Measurements from ENCODE around the gene WDR70. TPM values are rescaled to one million over a fixed set of nuclear protein-coding genes. Genes with fewer than 3 reads are reported as not detected.

WDR70 gene
- total and polyA plus RNA-seq, 4 donors: 4.0 to 17.7 (median 14.5) TPM

GRCh38 chr5:37370864-37371726 lies 8.0 kb upstream of the WDR70 start, which contains the start of gene NUP155:
Gene NUP155 (minus strand): TSS chr5:37371106. CDS start chr5:37370977, 129 bp downstream.
- WGBS: 3% methylated on average over 49 of the region's 49 CpGs
- no peak for TF ChIP-seq NR2F2 (IDR thresholded peaks at IDR 0.05)
- TF ChIP-seq MAX (IDR thresholded peaks at IDR 0.05): peak; percentile 94
- no peak for TF ChIP-seq CTCF (IDR thresholded peaks at IDR 0.05; ENCODE audit: low read depth, low read length, missing input control)
- peak in 1 of 2 donors; percentile 9 for TF ChIP-seq RAD21 (IDR thresholded peaks at IDR 0.05)
- peak; percentile 59 for TF ChIP-seq SP1 (IDR thresholded peaks at IDR 0.05)
- peak; percentile 47 for TF ChIP-seq FOXA1 (IDR thresholded peaks at IDR 0.05)
- TF ChIP-seq YY1 (IDR thresholded peaks at IDR 0.05): peak; percentile 61
- TF ChIP-seq, protein P1, sequence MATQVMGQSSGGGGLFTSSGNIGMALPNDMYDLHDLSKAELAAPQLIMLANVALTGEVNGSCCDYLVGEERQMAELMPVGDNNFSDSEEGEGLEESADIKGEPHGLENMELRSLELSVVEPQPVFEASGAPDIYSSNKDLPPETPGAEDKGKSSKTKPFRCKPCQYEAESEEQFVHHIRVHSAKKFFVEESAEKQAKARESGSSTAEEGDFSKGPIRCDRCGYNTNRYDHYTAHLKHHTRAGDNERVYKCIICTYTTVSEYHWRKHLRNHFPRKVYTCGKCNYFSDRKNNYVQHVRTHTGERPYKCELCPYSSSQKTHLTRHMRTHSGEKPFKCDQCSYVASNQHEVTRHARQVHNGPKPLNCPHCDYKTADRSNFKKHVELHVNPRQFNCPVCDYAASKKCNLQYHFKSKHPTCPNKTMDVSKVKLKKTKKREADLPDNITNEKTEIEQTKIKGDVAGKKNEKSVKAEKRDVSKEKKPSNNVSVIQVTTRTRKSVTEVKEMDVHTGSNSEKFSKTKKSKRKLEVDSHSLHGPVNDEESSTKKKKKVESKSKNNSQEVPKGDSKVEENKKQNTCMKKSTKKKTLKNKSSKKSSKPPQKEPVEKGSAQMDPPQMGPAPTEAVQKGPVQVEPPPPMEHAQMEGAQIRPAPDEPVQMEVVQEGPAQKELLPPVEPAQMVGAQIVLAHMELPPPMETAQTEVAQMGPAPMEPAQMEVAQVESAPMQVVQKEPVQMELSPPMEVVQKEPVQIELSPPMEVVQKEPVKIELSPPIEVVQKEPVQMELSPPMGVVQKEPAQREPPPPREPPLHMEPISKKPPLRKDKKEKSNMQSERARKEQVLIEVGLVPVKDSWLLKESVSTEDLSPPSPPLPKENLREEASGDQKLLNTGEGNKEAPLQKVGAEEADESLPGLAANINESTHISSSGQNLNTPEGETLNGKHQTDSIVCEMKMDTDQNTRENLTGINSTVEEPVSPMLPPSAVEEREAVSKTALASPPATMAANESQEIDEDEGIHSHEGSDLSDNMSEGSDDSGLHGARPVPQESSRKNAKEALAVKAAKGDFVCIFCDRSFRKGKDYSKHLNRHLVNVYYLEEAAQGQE (IDR thresholded peaks at IDR 0.05): peak; percentile 78
- peak; percentile 82 to 85 for TF ChIP-seq EGR1 (IDR thresholded peaks at IDR 0.05; ENCODE audit: low read depth in 2 of 2)
- TF ChIP-seq HNF4A (conservative IDR thresholded peaks at IDR 0.05): peak in 1 of 2 donors; percentile 30
- peak; percentile 23 to 24 for TF ChIP-seq JUND (IDR thresholded peaks at IDR 0.05)
- peak; percentile 89 to 99 for TF ChIP-seq GABPA (IDR thresholded peaks at IDR 0.05 in 1 of 2, conservative IDR thresholded peaks at IDR 0.05 in 1 of 2)
- TF ChIP-seq FOXA2 (IDR thresholded peaks at IDR 0.05): peak; percentile 22
- TF ChIP-seq, protein P2, sequence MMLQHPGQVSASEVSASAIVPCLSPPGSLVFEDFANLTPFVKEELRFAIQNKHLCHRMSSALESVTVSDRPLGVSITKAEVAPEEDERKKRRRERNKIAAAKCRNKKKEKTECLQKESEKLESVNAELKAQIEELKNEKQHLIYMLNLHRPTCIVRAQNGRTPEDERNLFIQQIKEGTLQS (IDR thresholded peaks at IDR 0.05): no peak
- TF ChIP-seq ZBTB33 (IDR thresholded peaks at IDR 0.05): peak; percentile 84
- TF ChIP-seq RXRA (IDR thresholded peaks at IDR 0.05): peak; percentile 37 to 67
- TF ChIP-seq HNF4G (IDR thresholded peaks at IDR 0.05): no peak
- H3K36me3 ChIP-seq (ENCODE audit: control insufficient read depth in 4 of 4, insufficient read depth in 3 of 4, low read depth in 1 of 4, low read length in 3 of 4): no peaks in the 10 kb centered on the region
- peaks cover 4 to 21% (median 20%) of the 10 kb centered on the region in 4 donors for H3K4me1 ChIP-seq (ENCODE audit: control insufficient read depth in 4 of 4, insufficient read depth in 4 of 4, low read length in 3 of 4)
- H3K9ac ChIP-seq (ENCODE audit: low read depth in 1 of 2, low read length in 2 of 2): peak within 1 kb of the TSS; percentile 66 to 85
- peak; percentile 82 for DNase-seq (ENCODE audit: low spot score)
- H3K9me3 ChIP-seq (ENCODE audit: control insufficient read depth in 4 of 4, low read length in 3 of 4): no peaks in the 10 kb centered on the region
- peak within 1 kb of the TSS; percentile 55 to 65 for H3K27ac ChIP-seq (ENCODE audit: low read depth in 1 of 2, low read length in 2 of 2)
- no peaks in the 10 kb centered on the region for H3K27me3 ChIP-seq (ENCODE audit: control insufficient read depth in 4 of 4, insufficient read depth in 4 of 4, low read length in 3 of 4)
- H3K4me3 ChIP-seq (ENCODE audit: low read depth in 1 of 3, low read length in 3 of 3): peak within 1 kb of the TSS; percentile 88 to 99 (median 90)

Measured in liver (tissue), 9 donors.